Measurements from ENCODE around the gene HPSE2. TPM values are rescaled to one million over a fixed set of nuclear protein-coding genes. Genes with fewer than 3 reads are reported as not detected.
A peak's percentile ranks its signal among the peaks of the same experiment; 100 is the strongest.

The HPSE2 gene
- total RNA-seq, 1 donor from 2014 or later, result 0.10 TPM

DNA sequence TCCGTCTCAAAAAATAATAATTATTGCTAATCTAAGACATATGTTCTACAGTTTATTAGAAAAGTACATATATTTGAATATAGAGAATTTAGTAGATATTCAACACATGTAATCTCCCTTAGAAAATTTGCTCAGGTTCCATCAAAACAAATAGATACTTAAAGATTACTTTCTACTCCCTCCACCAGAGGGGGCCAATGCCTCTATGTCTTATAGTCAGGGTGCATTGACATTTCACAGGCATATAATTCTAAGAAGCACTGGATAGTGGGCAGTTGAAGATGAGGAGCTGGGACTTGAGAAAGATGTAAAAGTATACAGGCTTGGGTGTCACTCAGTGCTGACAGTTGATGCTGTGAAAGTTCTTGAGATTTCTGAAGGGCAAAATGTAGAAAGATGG lies 487.4 kb downstream of the HPSE2 start:
- no peaks in the 10 kb centered on the region for H3K27me3 Mint-ChIP-seq
- DNase-seq (ENCODE audit: low spot score, unreplicated experiment), result no peak
- H3K36me3 Mint-ChIP-seq (ENCODE audit: insufficient read depth), result no peaks in the 10 kb centered on the region
- no peak overlapping the region for H3K27ac Mint-ChIP-seq
- peaks cover 12% of the 10 kb centered on the region for H3K9me3 Mint-ChIP-seq (ENCODE audit: low read depth)
- no peak overlapping the region for H3K4me3 Mint-ChIP-seq (ENCODE audit: low read depth)
- no peaks in the 10 kb centered on the region for H3K4me1 Mint-ChIP-seq (ENCODE audit: low read depth)
- peak; percentile 52 for TF ChIP-seq CTCF (IDR thresholded peaks at IDR 0.05; ENCODE audit: unreplicated experiment)

DNA sequence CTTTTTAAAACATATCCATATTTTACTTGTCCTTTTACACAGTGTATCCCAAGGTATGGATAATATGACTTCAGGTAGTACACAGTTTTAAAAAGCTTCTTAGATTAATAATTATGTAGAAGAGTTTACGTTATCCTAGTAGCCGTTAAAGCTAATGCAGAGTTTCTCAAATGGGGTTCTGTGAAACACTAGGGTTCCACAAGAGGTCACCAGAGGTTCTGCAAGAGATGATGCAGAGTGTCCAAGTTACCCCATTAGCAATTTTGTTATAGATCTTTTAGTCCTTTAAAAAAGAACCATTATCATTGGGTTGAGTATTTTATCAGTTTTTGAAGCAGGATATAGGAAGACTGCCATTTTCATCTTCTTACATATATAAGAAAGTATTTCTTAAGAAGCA lies 490.0 kb downstream of the HPSE2 start:
- Mint-ChIP-seq H3K36me3 (ENCODE audit: insufficient read depth) (no peaks in the 10 kb centered on the region), H3K27me3 (no peaks in the 10 kb centered on the region), H3K4me1 (ENCODE audit: low read depth) (no peaks in the 10 kb centered on the region), H3K4me3 (ENCODE audit: low read depth) (no peak overlapping the region), H3K9me3 (ENCODE audit: low read depth) (peaks cover 4% of the 10 kb centered on the region), H3K27ac (no peak overlapping the region)
- DNase-seq (ENCODE audit: low spot score, unreplicated experiment), result no peak
- no peak for TF ChIP-seq CTCF (IDR thresholded peaks at IDR 0.05; ENCODE audit: unreplicated experiment)

GRCh38 chr10:98720551-98720950 lies 515.1 kb downstream of the HPSE2 start:
- Mint-ChIP-seq H3K9me3 (ENCODE audit: low read depth) (no peaks in the 10 kb centered on the region), H3K36me3 (ENCODE audit: insufficient read depth) (no peaks in the 10 kb centered on the region), H3K27me3 (no peaks in the 10 kb centered on the region), H3K4me3 (ENCODE audit: low read depth) (no peak overlapping the region), H3K4me1 (ENCODE audit: low read depth) (peaks cover 1% of the 10 kb centered on the region), H3K27ac (no peak overlapping the region)
- no peak for DNase-seq (ENCODE audit: low spot score, unreplicated experiment)
- TF ChIP-seq CTCF (IDR thresholded peaks at IDR 0.05; ENCODE audit: unreplicated experiment), result no peak

GRCh38 chr10:98713586-98713985 lies 522.1 kb downstream of the HPSE2 start:
- Mint-ChIP-seq H3K27ac (no peak overlapping the region), H3K4me3 (ENCODE audit: low read depth) (no peak overlapping the region), H3K27me3 (no peaks in the 10 kb centered on the region), H3K36me3 (ENCODE audit: insufficient read depth) (no peaks in the 10 kb centered on the region), H3K4me1 (ENCODE audit: low read depth) (peaks cover 1% of the 10 kb centered on the region), H3K9me3 (ENCODE audit: low read depth) (no peaks in the 10 kb centered on the region)
- TF ChIP-seq CTCF (IDR thresholded peaks at IDR 0.05; ENCODE audit: unreplicated experiment), result no peak
- no peak for DNase-seq (ENCODE audit: low spot score, unreplicated experiment)

DNA sequence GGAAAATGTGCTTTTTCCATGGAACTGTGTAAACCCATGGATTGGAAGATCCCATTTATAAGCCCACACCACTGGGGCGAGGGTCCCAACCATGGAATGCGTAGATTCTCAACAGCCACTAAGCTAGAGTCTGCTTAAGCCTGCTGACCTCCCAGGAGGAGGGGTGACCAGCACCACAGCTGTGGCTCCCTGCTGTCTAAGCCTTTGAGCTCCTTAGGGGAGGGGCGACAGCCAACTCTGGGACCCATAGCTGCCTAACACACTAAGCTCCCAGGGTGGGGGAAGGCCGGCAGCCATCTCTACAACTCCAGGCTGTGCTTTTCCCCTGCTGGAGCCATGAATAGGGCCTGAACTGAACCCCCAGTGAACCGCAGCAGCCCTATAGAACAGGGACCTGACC lies 539.1 kb downstream of the HPSE2 start:
- peaks cover 6% of the 10 kb centered on the region for H3K9me3 Mint-ChIP-seq (ENCODE audit: low read depth)
- H3K27ac Mint-ChIP-seq, result no peak overlapping the region
- TF ChIP-seq CTCF (IDR thresholded peaks at IDR 0.05; ENCODE audit: unreplicated experiment), result no peak
- H3K4me3 Mint-ChIP-seq (ENCODE audit: low read depth), result no peak overlapping the region
- no peak for DNase-seq (ENCODE audit: low spot score, unreplicated experiment)
- H3K4me1 Mint-ChIP-seq (ENCODE audit: low read depth), result no peaks in the 10 kb centered on the region
- H3K36me3 Mint-ChIP-seq (ENCODE audit: insufficient read depth), result no peaks in the 10 kb centered on the region
- no peaks in the 10 kb centered on the region for H3K27me3 Mint-ChIP-seq
